VCaP (cell line): ENCODE measurements around the gene NR3C2.

Source experiments
- H3K27ac ChIP-seq: fragments of 450-650 bp; 2 replicates; pipeline ENCODE4 v1.5.1; 2017
- TF ChIP-seq, protein P1 (sequence below): fragments of 450-650 bp; conservative IDR thresholded peaks from 2 replicates; pipeline ENCODE4 v1.5.1; 2017; ENCODE audit warnings: mild to moderate bottlenecking, moderate library complexity

NR3C2 gene

GRCh38 chr4:148069086-148069894 lies 372.9 kb downstream of the NR3C2 start:
- TF ChIP-seq, protein P1, sequence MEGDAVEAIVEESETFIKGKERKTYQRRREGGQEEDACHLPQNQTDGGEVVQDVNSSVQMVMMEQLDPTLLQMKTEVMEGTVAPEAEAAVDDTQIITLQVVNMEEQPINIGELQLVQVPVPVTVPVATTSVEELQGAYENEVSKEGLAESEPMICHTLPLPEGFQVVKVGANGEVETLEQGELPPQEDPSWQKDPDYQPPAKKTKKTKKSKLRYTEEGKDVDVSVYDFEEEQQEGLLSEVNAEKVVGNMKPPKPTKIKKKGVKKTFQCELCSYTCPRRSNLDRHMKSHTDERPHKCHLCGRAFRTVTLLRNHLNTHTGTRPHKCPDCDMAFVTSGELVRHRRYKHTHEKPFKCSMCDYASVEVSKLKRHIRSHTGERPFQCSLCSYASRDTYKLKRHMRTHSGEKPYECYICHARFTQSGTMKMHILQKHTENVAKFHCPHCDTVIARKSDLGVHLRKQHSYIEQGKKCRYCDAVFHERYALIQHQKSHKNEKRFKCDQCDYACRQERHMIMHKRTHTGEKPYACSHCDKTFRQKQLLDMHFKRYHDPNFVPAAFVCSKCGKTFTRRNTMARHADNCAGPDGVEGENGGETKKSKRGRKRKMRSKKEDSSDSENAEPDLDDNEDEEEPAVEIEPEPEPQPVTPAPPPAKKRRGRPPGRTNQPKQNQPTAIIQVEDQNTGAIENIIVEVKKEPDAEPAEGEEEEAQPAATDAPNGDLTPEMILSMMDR: no peak

DNA sequence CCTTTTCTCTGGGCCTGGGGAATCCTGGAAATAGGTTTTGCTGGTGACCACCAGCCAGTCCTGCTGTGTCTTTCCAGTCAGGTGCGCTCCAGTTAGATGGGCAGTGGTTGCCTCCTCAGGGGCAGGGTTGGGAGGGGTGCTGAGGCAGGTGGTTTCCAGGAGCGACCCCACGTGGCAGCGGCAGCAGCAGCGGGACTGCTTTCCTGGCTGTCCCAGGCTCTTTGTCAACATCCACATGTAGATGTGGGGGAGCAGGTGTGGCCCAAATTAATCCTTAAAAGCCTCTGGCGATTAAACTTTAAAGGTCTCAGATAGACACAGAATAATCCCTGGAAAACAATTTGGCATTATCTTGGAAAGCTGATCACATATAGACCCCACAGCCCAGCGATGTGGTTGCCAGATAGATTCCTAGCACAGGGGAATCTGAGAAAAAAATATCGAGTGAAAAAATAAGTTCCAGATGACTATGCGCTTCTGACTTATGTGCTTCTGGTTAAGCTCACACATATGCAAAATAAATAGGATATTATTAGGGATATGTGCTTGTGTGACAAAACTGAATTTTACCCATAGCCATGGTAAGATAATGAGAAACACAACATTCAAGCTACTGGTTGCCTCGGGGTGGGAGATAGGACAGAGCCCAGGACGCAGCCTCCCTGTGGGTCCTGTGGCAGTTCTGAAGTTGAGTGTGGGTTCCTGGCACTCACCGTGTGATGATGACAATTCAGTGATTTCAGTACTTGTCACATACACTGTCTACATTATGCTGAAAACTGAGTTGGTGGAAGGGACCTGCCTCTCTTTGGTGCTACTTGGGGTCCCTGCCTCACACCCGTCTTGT lies 373.9 kb downstream of the NR3C2 start:
- TF ChIP-seq, protein P1: no peak
- no peak overlapping the region for H3K27ac ChIP-seq

More at GRCh38 chr4:148069086-148069894, 372.9 kb downstream of the NR3C2 start:
- H3K27ac ChIP-seq: no peak overlapping the region

- H3K27ac ChIP-seq: no peak overlapping the region
- TF ChIP-seq, protein P1: no peak
Measured at GRCh38 chr4:148067301-148067916, 374.8 kb downstream of the NR3C2 start.

DNA sequence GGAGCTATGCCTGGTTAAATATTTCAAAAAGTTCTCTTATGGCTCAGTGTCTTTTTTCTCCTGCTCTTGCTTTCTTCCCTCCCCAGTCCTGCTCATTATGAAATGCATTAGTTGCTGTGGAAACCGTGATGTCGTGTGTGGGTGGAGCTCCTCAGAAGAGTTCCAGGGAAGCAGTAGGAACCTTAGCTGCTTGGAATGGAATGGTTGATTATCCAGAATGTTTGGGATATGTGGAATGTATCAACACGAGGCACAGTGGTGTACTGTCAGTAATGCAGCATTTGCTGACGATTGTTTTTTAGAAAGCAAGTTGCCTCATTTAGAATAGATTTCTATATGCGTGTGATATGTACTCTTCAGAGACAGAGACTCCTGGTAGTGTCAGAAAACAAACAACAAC lies 377.1 kb downstream of the NR3C2 start:
- TF ChIP-seq, protein P1: no peak
- no peak overlapping the region for H3K27ac ChIP-seq

- TF ChIP-seq, protein P1: no peak
- H3K27ac ChIP-seq: no peak overlapping the region
Measured at GRCh38 chr4:148064451-148064850, 377.8 kb downstream of the NR3C2 start.

- TF ChIP-seq, protein P1: no peak
- H3K27ac ChIP-seq: no peak overlapping the region
Measured at GRCh38 chr4:148062301-148062950, 379.8 kb downstream of the NR3C2 start.
